Adrenal gland (tissue), 12 donors: ENCODE results near the gene BACH1. TPM values are rescaled to one million over a fixed set of nuclear protein-coding genes. Genes with fewer than 3 reads are reported as not detected.

Experiments used
- DNase-seq, 7 donors: peaks; one replicate each; pipeline ENCODE4 v3.0.0-alpha.2; 2019 to 2020
- H3K27ac ChIP-seq, 5 donors: fragments of 200-600 bp; sonication (generic) in 4 of 5; 1 replicate in 3 of 5; 2 replicates in 2 of 5; pipeline versions ENCODE4 v1.5.1 to v1.8.0; 2016 to 2020; ENCODE audit warnings: mild to moderate bottlenecking in 1 of 5
- H3K27me3 ChIP-seq: fragments of 200-600 bp; 2 replicates; pipeline ENCODE4 v1.8.0; 2021
- H3K36me3 ChIP-seq, 2 donors: fragments of 200-600 bp; replicated peaks in 1 of 2; 1 replicate in 1 of 2; 2 replicates in 1 of 2; pipeline versions ENCODE4 v1.5.1 to v1.8.0; 2018 to 2022
- H3K4me1 ChIP-seq, 2 donors: fragments of 200-600 bp; replicated peaks in 1 of 2; 1 replicate in 1 of 2; 2 replicates in 1 of 2; pipeline versions ENCODE4 v1.5.1 to v1.8.0; 2018 to 2021
- H3K4me3 ChIP-seq, 4 donors: fragments of 200-600 bp; sonication (generic) in 3 of 4; one replicate each; pipeline ENCODE4 v1.5.1; 2016 to 2018
- H3K9me3 ChIP-seq, 3 donors: fragments of 200-600 bp; sonication (generic) in 1 of 3; replicated peaks in 1 of 3; 1 replicate in 2 of 3; 2 replicates in 1 of 3; pipeline versions ENCODE4 v1.5.1 to v1.8.0; 2016 to 2021
- CTCF ChIP-seq, 6 experiments: fragments of 450-650 bp in 4 of 6; fragments of 200-600 bp in 2 of 6; sonication (generic) in 1 of 6; IDR thresholded peaks; 1 replicate in 5 of 6; 2 replicates in 1 of 6; pipeline versions ENCODE4 v1.5.1 to v1.8.0; 2016 to 2021; ENCODE audit warnings: antibody characterized with exemption in 6 of 6, mild to moderate bottlenecking in 2 of 6, moderate library complexity in 1 of 6
- POLR2A ChIP-seq, 2 donors: fragments of 450-650 bp; IDR thresholded peaks; one replicate each; pipeline ENCODE4 v1.6.1; 2017; ENCODE audit warnings: antibody characterized with exemption in 2 of 2, mild to moderate bottlenecking in 2 of 2, moderate library complexity in 1 of 2
- WGBS, 4 donors: extraction: QIAGEN DNeasy Blood & Tissue Kit in 2 of 4; methylation state at CpG; one replicate each; pipeline versions ENCODE4 v1.1.5 to v1.1.7; 2013 to 2017; 5-methylcytosine and 5-hydroxymethylcytosine counted together
- intact Hi-C, 2 donors: fragments of 100-400 bp; cut with DNase I; formaldehyde crosslinking; loops; one replicate each; pipeline versions ENCODE4 v1.14.1 to v1.15.0; 2022 to 2023
- polyA plus RNA-seq, 3 donors: library from polyadenylated mRNA; stranded (reverse); fragments of 200-250 nt in 2 of 3; fragments of 350-450 nt in 1 of 3; fragmentation: Illumina TruSeq in 1 of 3; extraction: RNeasy Lipid Tissue Mini Kit (QIAGEN cat#74804) in 1 of 3; gene quantifications; one replicate each; pipeline ENCODE4 v1.2.3, GENCODE V29; 2013 to 2014
- total RNA-seq, 9 donors: library from RNA; depleted of rRNA in 4 of 9; stranded (reverse); fragments of >200 nt in 4 of 9; fragments of 120-200 nt in 1 of 9; fragmentation: NEBNext Ultra II Directional in 1 of 9; extraction: Animal tissue kit (Norgen Biotek cat#: 25700) in 1 of 9; gene quantifications; one replicate each; pipeline versions ENCODE4 v1.1.0 to v1.2.4, GENCODE V29; 2013 to 2023
- donor health status: healthy with polysubstance abuse.
- donor health status: Bipolar disorder and iron deficiency.
- donor health status: DM: yes; HTN: yes; CAD: no.
- donor health status: DM: no; HTN: no; CAD: no.
- donor health status: DM: no; HTN: no; CAD: no.
- donor health status: DM: yes; HTN: yes; CAD: no.

BACH1 gene
- total and polyA plus RNA-seq, 12 donors, result 5.1 to 61.2 (median 38.6) TPM

- H3K36me3 ChIP-seq, result no peaks in the 10 kb centered on the region
- DNase-seq, result no peak
- intact Hi-C loops, result no loop called here
- H3K9me3 ChIP-seq, result no peaks in the 10 kb centered on the region
- H3K27me3 ChIP-seq, result no peaks in the 10 kb centered on the region
- 77 to 80% (median 79%) methylated on average over 6 of the region's 6 CpGs for WGBS, 4 donors
- no peaks in the 10 kb centered on the region for H3K4me1 ChIP-seq
- TF ChIP-seq CTCF (IDR thresholded peaks at IDR 0.05) (no peak), POLR2A (IDR thresholded peaks at IDR 0.05) (no peak)
- H3K27ac ChIP-seq, result no peak overlapping the region
- no peak overlapping the region for H3K4me3 ChIP-seq
Measured at GRCh38 chr21:29265690-29266479, 32.8 kb upstream of the BACH1 start.

GRCh38 chr21:29267666-29268065 lies 31.1 kb upstream of the BACH1 start:
- no peaks in the 10 kb centered on the region for H3K9me3 ChIP-seq
- H3K27me3 ChIP-seq, result no peaks in the 10 kb centered on the region
- no peak for TF ChIP-seq POLR2A (IDR thresholded peaks at IDR 0.05)
- no peak for TF ChIP-seq CTCF (IDR thresholded peaks at IDR 0.05)
- intact Hi-C loops, result no loop called here
- no peak overlapping the region for H3K27ac ChIP-seq
- no peaks in the 10 kb centered on the region for H3K36me3 ChIP-seq
- DNase-seq, result no peak
- no peaks in the 10 kb centered on the region for H3K4me1 ChIP-seq
- H3K4me3 ChIP-seq, result no peak overlapping the region

- Histone ChIP-seq H3K27ac (no peak overlapping the region), H3K27me3 (no peaks in the 10 kb centered on the region), H3K9me3 (no peaks in the 10 kb centered on the region), H3K36me3 (no peaks in the 10 kb centered on the region), H3K4me1 (no peaks in the 10 kb centered on the region), H3K4me3 (no peak overlapping the region)
- WGBS, 4 donors, result 84 to 89% (median 87%) methylated on average over 6 of the region's 6 CpGs
- no peak for TF ChIP-seq POLR2A (IDR thresholded peaks at IDR 0.05)
- no peak for TF ChIP-seq CTCF (IDR thresholded peaks at IDR 0.05)
- intact Hi-C loops, result no loop called here
- DNase-seq, result no peak
Measured at GRCh38 chr21:29271927-29272333, 26.8 kb upstream of the BACH1 start.

GRCh38 chr21:29277442-29277841 lies 21.3 kb upstream of the BACH1 start:
- Histone ChIP-seq H3K27ac (no peak overlapping the region), H3K27me3 (no peaks in the 10 kb centered on the region), H3K9me3 (no peaks in the 10 kb centered on the region), H3K4me3 (no peak overlapping the region), H3K4me1 (no peaks in the 10 kb centered on the region), H3K36me3 (no peaks in the 10 kb centered on the region)
- DNase-seq, result no peak
- intact Hi-C loops, result no loop called here
- TF ChIP-seq CTCF (IDR thresholded peaks at IDR 0.05) (no peak), POLR2A (IDR thresholded peaks at IDR 0.05) (no peak)
